ENCODE data around the gene SLC6A16. TPM values are rescaled to one million over a fixed set of nuclear protein-coding genes. Genes with fewer than 3 reads are reported as not detected.

The SLC6A16 gene
- total RNA-seq, 1 experiment from 2014 or later, result 3.7 TPM

DNA sequence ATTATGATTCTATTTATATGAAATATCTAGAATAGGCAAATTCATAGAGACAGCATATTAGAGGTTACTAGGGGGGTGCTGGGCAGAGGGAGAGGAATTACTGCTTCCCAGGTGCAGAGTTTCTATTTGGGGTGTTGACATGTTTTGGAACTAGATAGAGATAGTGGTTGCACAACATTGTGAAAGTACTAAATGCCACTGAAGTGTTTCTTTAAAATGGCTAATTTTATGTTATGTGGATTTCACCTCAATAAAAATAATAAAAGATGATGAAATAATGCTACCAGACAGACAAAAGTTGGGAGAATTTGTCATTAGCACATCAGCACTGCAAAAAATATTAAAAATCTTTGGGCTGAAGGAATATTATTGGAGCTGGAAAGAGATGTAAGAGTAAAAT, 63.4 kb downstream of the SLC6A16 start:
- Histone ChIP-seq H3K4me3 (ENCODE audit: low read depth, low read length, poor library complexity, severe bottlenecking) (no peak overlapping the region), H3K36me3 (ENCODE audit: insufficient read depth, low read length, poor library complexity, severe bottlenecking) (no peaks in the 10 kb centered on the region), H3K4me1 (ENCODE audit: insufficient read depth, low read length, poor library complexity, severe bottlenecking) (no peaks in the 10 kb centered on the region), H3K9me3 (ENCODE audit: low read depth, low read length, poor library complexity, severe bottlenecking) (peaks cover 40% of the 10 kb centered on the region), H3K27me3 (replicated peaks; ENCODE audit: insufficient read depth, low read depth, low read length, poor library complexity) (no peaks in the 10 kb centered on the region), H3K27ac (ENCODE audit: low read depth, low read length, poor library complexity, severe bottlenecking) (no peak overlapping the region)
- no TSS peak for BruUV-seq (replicated peaks)
- TF ChIP-seq EZH2 (IDR thresholded peaks at IDR 0.05; ENCODE audit: borderline replicate concordance, low read depth, low read length, poor library complexity, severe bottlenecking), result no peak
- TF ChIP-seq, protein P1, sequence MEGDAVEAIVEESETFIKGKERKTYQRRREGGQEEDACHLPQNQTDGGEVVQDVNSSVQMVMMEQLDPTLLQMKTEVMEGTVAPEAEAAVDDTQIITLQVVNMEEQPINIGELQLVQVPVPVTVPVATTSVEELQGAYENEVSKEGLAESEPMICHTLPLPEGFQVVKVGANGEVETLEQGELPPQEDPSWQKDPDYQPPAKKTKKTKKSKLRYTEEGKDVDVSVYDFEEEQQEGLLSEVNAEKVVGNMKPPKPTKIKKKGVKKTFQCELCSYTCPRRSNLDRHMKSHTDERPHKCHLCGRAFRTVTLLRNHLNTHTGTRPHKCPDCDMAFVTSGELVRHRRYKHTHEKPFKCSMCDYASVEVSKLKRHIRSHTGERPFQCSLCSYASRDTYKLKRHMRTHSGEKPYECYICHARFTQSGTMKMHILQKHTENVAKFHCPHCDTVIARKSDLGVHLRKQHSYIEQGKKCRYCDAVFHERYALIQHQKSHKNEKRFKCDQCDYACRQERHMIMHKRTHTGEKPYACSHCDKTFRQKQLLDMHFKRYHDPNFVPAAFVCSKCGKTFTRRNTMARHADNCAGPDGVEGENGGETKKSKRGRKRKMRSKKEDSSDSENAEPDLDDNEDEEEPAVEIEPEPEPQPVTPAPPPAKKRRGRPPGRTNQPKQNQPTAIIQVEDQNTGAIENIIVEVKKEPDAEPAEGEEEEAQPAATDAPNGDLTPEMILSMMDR (conservative IDR thresholded peaks at IDR 0.05; ENCODE audit: low read depth, low read length), result no peak
- no peak for DNase-seq (ENCODE audit: low spot score)
- ChIA-PET CTCF (no interaction called here), POLR2A (ENCODE audit: low non-redundant PET) (no interaction called here)
- intact Hi-C loops (cut with micrococcal nuclease; ENCODE audit: unreplicated experiment), result no loop called here

DNA sequence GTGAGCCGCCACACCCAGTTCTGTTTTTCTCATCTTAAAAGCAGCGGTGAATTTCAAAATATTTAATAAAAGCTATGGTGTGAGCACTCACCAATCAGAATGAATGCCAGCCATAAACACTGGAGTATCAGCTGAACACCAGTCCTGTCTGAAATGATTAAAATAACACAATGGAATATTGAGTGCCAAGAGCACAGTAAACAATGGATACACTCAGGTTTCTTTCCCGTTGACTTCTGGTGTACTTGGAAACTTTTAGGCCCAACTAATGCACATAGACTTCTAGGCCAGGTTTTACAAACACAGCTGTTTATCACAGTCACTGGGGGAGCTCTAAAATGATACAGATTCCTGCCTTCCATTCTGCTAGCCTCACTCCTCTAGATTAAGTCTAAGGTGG, 68.3 kb downstream of the SLC6A16 start:
- TF ChIP-seq, protein P1 (conservative IDR thresholded peaks at IDR 0.05; ENCODE audit: low read depth, low read length), result no peak
- TF ChIP-seq EZH2 (IDR thresholded peaks at IDR 0.05; ENCODE audit: borderline replicate concordance, low read depth, low read length, poor library complexity, severe bottlenecking), result no peak
- H3K4me1 ChIP-seq (ENCODE audit: insufficient read depth, low read length, poor library complexity, severe bottlenecking), result no peaks in the 10 kb centered on the region
- intact Hi-C loops (cut with micrococcal nuclease; ENCODE audit: unreplicated experiment), result no loop called here
- DNase-seq (ENCODE audit: low spot score), result no peak
- peaks cover 11% of the 10 kb centered on the region for H3K36me3 ChIP-seq (ENCODE audit: insufficient read depth, low read length, poor library complexity, severe bottlenecking)
- no peak overlapping the region for H3K4me3 ChIP-seq (ENCODE audit: low read depth, low read length, poor library complexity, severe bottlenecking)
- H3K9me3 ChIP-seq (ENCODE audit: low read depth, low read length, poor library complexity, severe bottlenecking), result peaks cover 21% of the 10 kb centered on the region
- ChIA-PET POLR2A (ENCODE audit: low non-redundant PET) (no interaction called here), CTCF (no interaction called here)
- BruUV-seq (replicated peaks), result no TSS peak
- no peak overlapping the region for H3K27ac ChIP-seq (ENCODE audit: low read depth, low read length, poor library complexity, severe bottlenecking)
- H3K27me3 ChIP-seq (replicated peaks; ENCODE audit: insufficient read depth, low read depth, low read length, poor library complexity), result no peaks in the 10 kb centered on the region

GRCh38 chr19:49255674-49256073, 69.3 kb downstream of the SLC6A16 start:
- DNase-seq (ENCODE audit: low spot score), result no peak
- ChIA-PET CTCF (no interaction called here), POLR2A (ENCODE audit: low non-redundant PET) (no interaction called here)
- intact Hi-C loops (cut with micrococcal nuclease; ENCODE audit: unreplicated experiment), result no loop called here
- no TSS peak for BruUV-seq (replicated peaks)
- Histone ChIP-seq H3K9me3 (ENCODE audit: low read depth, low read length, poor library complexity, severe bottlenecking) (peaks cover 15% of the 10 kb centered on the region), H3K4me3 (ENCODE audit: low read depth, low read length, poor library complexity, severe bottlenecking) (no peak overlapping the region), H3K4me1 (ENCODE audit: insufficient read depth, low read length, poor library complexity, severe bottlenecking) (no peaks in the 10 kb centered on the region), H3K36me3 (ENCODE audit: insufficient read depth, low read length, poor library complexity, severe bottlenecking) (peaks cover 18% of the 10 kb centered on the region), H3K27me3 (replicated peaks; ENCODE audit: insufficient read depth, low read depth, low read length, poor library complexity) (no peaks in the 10 kb centered on the region), H3K27ac (ENCODE audit: low read depth, low read length, poor library complexity, severe bottlenecking) (no peak overlapping the region)
- no peak for TF ChIP-seq EZH2 (IDR thresholded peaks at IDR 0.05; ENCODE audit: borderline replicate concordance, low read depth, low read length, poor library complexity, severe bottlenecking)
- TF ChIP-seq, protein P1 (conservative IDR thresholded peaks at IDR 0.05; ENCODE audit: low read depth, low read length), result no peak
